Sigmoid colon (tissue), 7 donors: ENCODE measurements around the gene FNDC5. TPM values are rescaled to one million over a fixed set of nuclear protein-coding genes. Genes with fewer than 3 reads are reported as not detected.

Source experiments
- DNase-seq: peaks from one replicate; pipeline ENCODE4 v3.0.0-alpha.2; 2019
- H3K27ac ChIP-seq, 4 donors: fragments of 200-600 bp; sonication (generic); one replicate each; pipeline ENCODE4 v1.5.1; 2016 to 2019; ENCODE audit warnings: mild to moderate bottlenecking in 1 of 4
- H3K27me3 ChIP-seq, 3 donors: fragments of 200-600 bp; sonication (generic); one replicate each; pipeline ENCODE4 v1.5.1; 2019; ENCODE audit warnings: mild to moderate bottlenecking in 1 of 3
- H3K36me3 ChIP-seq, 4 donors: fragments of 200-600 bp; sonication (generic); one replicate each; pipeline ENCODE4 v1.5.1; 2016 to 2019
- H3K4me1 ChIP-seq, 4 donors: fragments of 200-600 bp; sonication (generic); one replicate each; pipeline ENCODE4 v1.5.1; 2017 to 2019
- H3K4me3 ChIP-seq, 4 donors: fragments of 200-600 bp; sonication (generic); one replicate each; pipeline ENCODE4 v1.5.1; 2017 to 2019; ENCODE audit warnings: mild to moderate bottlenecking in 2 of 4, moderate library complexity in 1 of 4
- H3K9me3 ChIP-seq, 4 donors: fragments of 200-600 bp in 3 of 4; sonication (generic) in 3 of 4; one replicate each; pipeline versions ENCODE4 v1.5.1 to v1.6.1; 2013 to 2019
- EP300 ChIP-seq, 4 donors: sonication (generic); formaldehyde crosslinking; IDR thresholded peaks; one replicate each; pipeline ENCODE4 v1.6.1; 2017; ENCODE audit warnings: antibody characterized with exemption in 4 of 4
- POLR2A ChIP-seq, 2 donors: fragments of 450-650 bp; IDR thresholded peaks; one replicate each; pipeline ENCODE4 v1.6.1; 2016; ENCODE audit warnings: antibody characterized with exemption in 2 of 2, mild to moderate bottlenecking in 2 of 2, moderate library complexity in 2 of 2
- POLR2AphosphoS5 ChIP-seq, 4 donors: sonication (generic); formaldehyde crosslinking; IDR thresholded peaks; one replicate each; pipeline ENCODE4 v1.6.1; 2017; ENCODE audit warnings: antibody characterized with exemption in 4 of 4
- WGBS, 2 donors: extraction: QIAGEN DNeasy Blood & Tissue Kit; methylation state at CpG; one replicate each; pipeline ENCODE4 v1.1.7; 2013; 5-methylcytosine and 5-hydroxymethylcytosine counted together
- intact Hi-C: fragments of 100-400 bp; cut with DNase I; formaldehyde crosslinking; loops from one replicate; pipeline ENCODE4 v1.15.1; 2023
- polyA plus RNA-seq, 3 donors: library from polyadenylated mRNA; stranded (reverse); fragments of 200-250 nt; gene quantifications; one replicate each; pipeline ENCODE4 v1.2.3, GENCODE V29; 2013
- total RNA-seq, 4 donors: library from RNA; depleted of rRNA; stranded (reverse); fragments of >200 nt; gene quantifications; one replicate each; pipeline ENCODE4 v1.1.0, GENCODE V29; 2016
- TF ChIP-seq, protein P1 (sequence below), 4 experiments: fragments of 450-650 bp in 3 of 4; fragments of 200-600 bp in 1 of 4; IDR thresholded peaks; one replicate each; pipeline ENCODE4 v1.5.1; 2016 to 2019; ENCODE audit warnings: antibody characterized with exemption in 4 of 4, mild to moderate bottlenecking in 3 of 4, moderate library complexity in 2 of 4
- donor health status: healthy with polysubstance abuse.
- donor health status: Bipolar disorder and iron deficiency.
- donor health status: healthy.

Gene FNDC5
- total and polyA plus RNA-seq, 7 donors: 0.20 to 10.2 (median 0.93) TPM; not detected in 1

DNA sequence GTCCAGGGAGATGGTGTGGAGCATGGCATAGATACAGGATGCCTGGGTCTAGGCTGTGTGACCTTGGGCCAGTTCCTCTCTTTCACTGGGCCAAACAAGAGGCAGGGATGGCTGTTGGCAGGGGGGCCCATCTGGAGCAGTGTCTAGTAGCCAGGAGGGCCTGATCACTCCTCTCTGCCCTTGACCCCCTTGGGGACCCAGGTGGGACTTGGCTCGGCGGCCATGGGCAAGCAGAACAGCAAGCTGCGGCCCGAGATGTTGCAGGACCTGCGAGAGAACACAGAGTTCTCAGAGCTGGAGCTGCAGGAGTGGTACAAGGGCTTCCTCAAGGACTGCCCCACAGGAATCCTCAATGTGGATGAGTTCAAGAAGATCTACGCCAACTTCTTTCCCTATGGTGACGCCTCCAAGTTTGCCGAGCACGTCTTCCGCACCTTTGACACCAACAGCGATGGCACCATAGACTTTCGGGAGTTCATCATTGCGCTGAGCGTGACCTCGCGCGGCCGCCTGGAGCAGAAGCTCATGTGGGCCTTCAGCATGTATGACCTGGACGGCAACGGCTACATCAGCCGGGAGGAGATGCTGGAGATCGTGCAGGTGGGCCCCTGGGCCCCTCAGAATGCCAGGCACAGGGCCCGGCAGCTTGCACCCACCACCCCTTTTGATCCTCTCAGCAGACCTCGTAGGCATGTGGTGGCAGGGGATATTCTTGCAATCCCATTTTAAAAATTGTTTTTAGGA lies 18.1 kb upstream of the FNDC5 start:
- intact Hi-C loops: no loop called here
- peaks cover 29 to 76% (median 62%) of the 10 kb centered on the region in 3 donors for H3K27me3 ChIP-seq
- DNase-seq: no peak

DNA sequence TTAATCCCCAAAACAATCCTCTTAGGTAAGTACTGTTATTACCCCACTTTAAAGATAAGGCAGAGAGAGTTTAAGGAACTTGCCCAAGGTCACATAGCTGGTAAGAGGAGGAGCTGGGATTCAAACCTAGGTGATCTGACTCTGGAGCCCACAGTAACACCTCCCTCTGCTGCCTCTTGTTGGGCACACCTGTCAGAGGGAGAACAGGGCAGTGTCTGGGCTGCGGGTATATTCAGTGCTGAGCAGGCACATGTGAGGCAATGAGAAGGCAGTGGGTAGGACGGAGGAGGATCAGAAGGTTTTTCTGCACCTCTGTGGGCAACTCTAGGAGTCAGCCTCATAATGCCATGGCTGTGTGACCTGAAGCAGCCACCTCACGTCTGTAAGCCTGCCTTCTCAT lies 17.4 kb upstream of the FNDC5 start:
- no peaks in the 10 kb centered on the region for H3K36me3 ChIP-seq
- H3K27ac ChIP-seq: no peak overlapping the region
- intact Hi-C loops: no loop called here
- DNase-seq: no peak
- H3K4me3 ChIP-seq: no peak overlapping the region
- TF ChIP-seq EP300 (IDR thresholded peaks at IDR 0.05) (no peak), POLR2AphosphoS5 (IDR thresholded peaks at IDR 0.05) (no peak), POLR2A (IDR thresholded peaks at IDR 0.05) (no peak)
- H3K9me3 ChIP-seq: no peaks in the 10 kb centered on the region
- 81 to 84% methylated on average over 3 of the region's 3 CpGs for WGBS, 2 donors
- peaks cover 0 to 15% (median 12%) of the 10 kb centered on the region in 4 donors for H3K4me1 ChIP-seq
- H3K27me3 ChIP-seq: peaks cover 24 to 68% (median 55%) of the 10 kb centered on the region in 3 donors

More for the DNA sequence above, 18.1 kb upstream of the FNDC5 start:
- H3K9me3 ChIP-seq: no peaks in the 10 kb centered on the region
- WGBS, 2 donors: 93 to 95% methylated on average over 24 of the region's 24 CpGs
- no peak overlapping the region for H3K27ac ChIP-seq
- no peaks in the 10 kb centered on the region for H3K36me3 ChIP-seq
- H3K4me1 ChIP-seq: peaks cover 0 to 22% (median 19%) of the 10 kb centered on the region in 4 donors
- H3K4me3 ChIP-seq: no peak overlapping the region
- TF ChIP-seq POLR2A (IDR thresholded peaks at IDR 0.05) (no peak), POLR2AphosphoS5 (IDR thresholded peaks at IDR 0.05) (no peak), EP300 (IDR thresholded peaks at IDR 0.05) (no peak)
- TF ChIP-seq, protein P1, sequence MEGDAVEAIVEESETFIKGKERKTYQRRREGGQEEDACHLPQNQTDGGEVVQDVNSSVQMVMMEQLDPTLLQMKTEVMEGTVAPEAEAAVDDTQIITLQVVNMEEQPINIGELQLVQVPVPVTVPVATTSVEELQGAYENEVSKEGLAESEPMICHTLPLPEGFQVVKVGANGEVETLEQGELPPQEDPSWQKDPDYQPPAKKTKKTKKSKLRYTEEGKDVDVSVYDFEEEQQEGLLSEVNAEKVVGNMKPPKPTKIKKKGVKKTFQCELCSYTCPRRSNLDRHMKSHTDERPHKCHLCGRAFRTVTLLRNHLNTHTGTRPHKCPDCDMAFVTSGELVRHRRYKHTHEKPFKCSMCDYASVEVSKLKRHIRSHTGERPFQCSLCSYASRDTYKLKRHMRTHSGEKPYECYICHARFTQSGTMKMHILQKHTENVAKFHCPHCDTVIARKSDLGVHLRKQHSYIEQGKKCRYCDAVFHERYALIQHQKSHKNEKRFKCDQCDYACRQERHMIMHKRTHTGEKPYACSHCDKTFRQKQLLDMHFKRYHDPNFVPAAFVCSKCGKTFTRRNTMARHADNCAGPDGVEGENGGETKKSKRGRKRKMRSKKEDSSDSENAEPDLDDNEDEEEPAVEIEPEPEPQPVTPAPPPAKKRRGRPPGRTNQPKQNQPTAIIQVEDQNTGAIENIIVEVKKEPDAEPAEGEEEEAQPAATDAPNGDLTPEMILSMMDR (IDR thresholded peaks at IDR 0.05): no peak

DNA sequence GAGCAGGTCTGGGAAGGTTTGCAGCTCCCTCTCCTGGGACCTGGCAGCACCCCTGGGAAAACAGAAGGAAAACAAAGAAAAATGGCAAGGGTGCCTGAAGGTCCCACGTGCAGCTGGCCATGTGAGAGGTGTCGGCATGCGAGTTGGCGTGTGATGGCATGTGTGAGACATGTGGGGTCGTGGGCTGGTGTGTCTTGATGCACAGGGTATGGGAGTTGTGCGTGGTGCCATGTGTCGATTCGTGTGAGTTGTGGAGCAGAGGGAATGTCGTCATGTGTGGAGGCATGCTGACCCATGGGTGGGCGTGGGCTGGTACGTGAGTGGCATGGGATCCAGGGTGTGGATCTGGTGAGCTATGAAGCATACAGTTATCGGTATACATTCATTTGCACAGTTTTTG lies 16.9 kb upstream of the FNDC5 start:
- DNase-seq: no peak
- intact Hi-C loops: no loop called here
- no peaks in the 10 kb centered on the region for H3K9me3 ChIP-seq
- no peak overlapping the region for H3K4me3 ChIP-seq
- TF ChIP-seq, protein P1 (IDR thresholded peaks at IDR 0.05): no peak
- no peak for TF ChIP-seq POLR2AphosphoS5 (IDR thresholded peaks at IDR 0.05)
- no peak for TF ChIP-seq POLR2A (IDR thresholded peaks at IDR 0.05)
- no peak for TF ChIP-seq EP300 (IDR thresholded peaks at IDR 0.05)
- H3K36me3 ChIP-seq: no peaks in the 10 kb centered on the region
- H3K27me3 ChIP-seq: peaks cover 19 to 63% (median 50%) of the 10 kb centered on the region in 3 donors
- WGBS, 2 donors: 80 to 81% methylated on average over 12 of the region's 12 CpGs
- H3K4me1 ChIP-seq: peaks cover 0 to 10% (median 7%) of the 10 kb centered on the region in 4 donors
- no peak overlapping the region for H3K27ac ChIP-seq

DNA sequence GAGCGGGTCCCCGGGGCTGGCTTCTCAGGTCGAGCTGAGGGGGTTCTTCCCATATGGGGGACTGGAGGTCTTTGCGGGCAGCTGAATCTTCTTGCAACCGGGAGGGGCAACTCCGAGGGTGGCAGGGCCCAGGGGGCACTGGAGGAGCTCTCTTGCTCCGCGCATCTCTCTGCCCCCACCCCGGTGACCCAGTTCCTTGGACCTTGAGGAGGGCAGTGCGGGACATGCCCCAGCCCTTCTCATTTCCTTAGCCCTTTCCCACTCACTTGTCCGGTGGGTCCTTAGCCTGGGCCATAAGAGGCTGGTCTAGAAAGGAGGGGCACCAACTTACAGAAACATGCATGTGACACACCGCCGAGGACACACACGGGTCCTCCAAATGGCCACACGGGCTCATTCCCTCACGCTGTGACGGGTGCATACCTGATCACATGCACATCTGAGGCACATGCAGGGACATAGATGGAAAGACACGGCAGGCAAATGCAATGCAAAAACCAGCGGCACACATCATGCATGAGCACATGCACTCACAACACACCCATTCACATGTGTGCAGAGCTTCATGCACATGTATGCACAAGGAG lies 16.2 kb upstream of the FNDC5 start:
- TF ChIP-seq, protein P1 (IDR thresholded peaks at IDR 0.05): no peak
- TF ChIP-seq POLR2A (IDR thresholded peaks at IDR 0.05) (no peak), POLR2AphosphoS5 (IDR thresholded peaks at IDR 0.05) (no peak), EP300 (IDR thresholded peaks at IDR 0.05) (no peak)
- intact Hi-C loops: no loop called here
- Histone ChIP-seq H3K4me3 (no peak overlapping the region), H3K27ac (no peak overlapping the region), H3K36me3 (no peaks in the 10 kb centered on the region), H3K27me3 (peaks cover 16 to 56% (median 44%) of the 10 kb centered on the region in 3 donors), H3K4me1 (peaks cover 0 to 15% (median 12%) of the 10 kb centered on the region in 4 donors), H3K9me3 (no peaks in the 10 kb centered on the region)
- no peak for DNase-seq
- WGBS, 2 donors: 43 to 48% methylated on average over 19 of the region's 19 CpGs
